EL (cell line): Measurements from ENCODE around the gene COIL.
A peak's percentile ranks its signal among the peaks of the same experiment; 100 is the strongest.
"Not testable (repeated sequence)": the region's sequence is repeated elsewhere in the genome, so short reads cannot be mapped to it uniquely, and the experiment has no call there.

Experiments
- DNase-seq: peaks from one replicate; pipeline ENCODE4 v3.0.0-alpha.2; 2016

Gene COIL

DNA sequence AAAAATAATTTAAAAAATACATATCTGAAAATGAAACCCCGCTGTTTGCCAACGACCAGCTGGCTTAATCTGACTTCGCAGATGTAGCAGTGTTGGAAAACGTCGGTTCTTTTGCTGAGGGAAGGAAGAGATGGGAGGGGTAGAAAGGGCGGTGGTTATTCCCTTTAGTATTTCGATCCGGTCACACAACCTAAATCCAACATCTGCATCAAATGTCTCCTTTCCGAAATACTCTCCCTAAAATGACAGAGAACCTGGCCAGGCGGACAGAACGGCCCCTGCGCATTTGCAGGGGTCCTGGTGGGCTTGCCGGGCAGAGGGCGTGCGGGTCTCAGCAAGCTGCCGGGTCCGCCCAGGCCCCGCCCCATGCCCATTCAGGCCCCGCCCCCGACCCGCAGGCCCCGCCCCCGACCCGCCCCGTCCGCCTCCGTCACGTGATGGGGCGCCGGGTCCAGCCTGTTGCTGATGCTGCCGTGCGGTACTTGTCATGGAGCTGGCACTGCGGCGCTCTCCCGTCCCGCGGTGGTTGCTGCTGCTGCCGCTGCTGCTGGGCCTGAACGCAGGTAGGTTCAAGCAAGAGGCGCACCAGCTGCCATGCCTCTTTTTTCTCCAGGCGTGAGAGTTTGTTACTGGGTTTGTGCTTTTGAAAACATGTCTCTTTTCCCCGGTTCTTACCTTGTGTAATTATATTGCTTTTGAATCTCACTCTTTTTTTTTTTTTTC is 17.0 kb upstream of the COIL start, which contains the start of gene SCPEP1:
Gene SCPEP1, plus strand, starts transcription at position 459 of the 723 bp plus-strand sequence. Its CDS starts 29 bp downstream, at position 488.
- peak; percentile 81 for DNase-seq

GRCh38 chr17:56976941-56977608 is 16.2 kb upstream of the COIL start:
- no peak for DNase-seq

DNA sequence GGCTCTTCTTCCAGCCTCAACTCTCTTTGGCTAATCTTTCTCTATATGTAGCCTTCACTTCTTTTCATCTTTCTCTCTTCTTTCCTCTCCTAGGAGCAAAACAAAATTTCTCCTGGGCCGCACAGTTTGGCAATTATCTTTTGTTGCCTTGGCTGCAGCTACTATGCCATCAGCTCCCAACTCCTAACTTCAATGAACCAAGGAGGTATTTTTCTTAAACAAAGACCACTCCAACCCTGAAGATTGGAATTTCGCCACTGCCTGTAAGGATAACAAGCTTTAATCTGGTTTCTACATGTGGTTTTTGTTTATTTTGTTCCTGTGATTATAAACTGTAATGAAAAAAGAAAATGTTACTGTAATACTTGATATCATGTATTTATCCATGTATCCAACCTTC is 14.8 kb upstream of the COIL start:
- no peak for DNase-seq

- DNase-seq = no peak
Measured at GRCh38 chr17:56974055-56974454, 13.2 kb upstream of the COIL start.

DNA sequence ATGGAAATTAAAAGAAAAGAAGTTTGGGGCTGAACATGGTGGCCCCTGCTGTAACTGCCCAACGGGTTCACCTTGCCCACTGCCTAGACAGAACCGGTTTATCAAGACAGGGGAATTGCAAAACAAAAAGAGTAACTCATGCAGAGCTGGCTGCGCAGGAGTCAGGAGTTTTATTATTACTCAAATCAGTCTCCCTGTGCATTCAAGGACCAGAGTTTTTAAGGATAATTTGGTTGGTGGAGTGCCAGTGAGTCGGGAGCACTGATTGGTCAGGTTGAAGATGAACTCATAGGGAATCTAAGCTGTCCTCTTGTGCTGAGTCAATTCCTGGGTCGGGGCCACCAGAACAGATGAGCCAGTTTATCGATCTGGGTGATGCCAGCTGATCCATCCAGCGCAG is 12.7 kb upstream of the COIL start:
- DNase-seq = no peak

- no peak for DNase-seq
Measured at GRCh38 chr17:56972111-56972730, 11.4 kb upstream of the COIL start.

- DNase-seq = no peak
Measured at GRCh38 chr17:56970974-56971373, 10.1 kb upstream of the COIL start.

GRCh38 chr17:56966338-56966737 is 5.5 kb upstream of the COIL start:
- no peak for DNase-seq

DNA sequence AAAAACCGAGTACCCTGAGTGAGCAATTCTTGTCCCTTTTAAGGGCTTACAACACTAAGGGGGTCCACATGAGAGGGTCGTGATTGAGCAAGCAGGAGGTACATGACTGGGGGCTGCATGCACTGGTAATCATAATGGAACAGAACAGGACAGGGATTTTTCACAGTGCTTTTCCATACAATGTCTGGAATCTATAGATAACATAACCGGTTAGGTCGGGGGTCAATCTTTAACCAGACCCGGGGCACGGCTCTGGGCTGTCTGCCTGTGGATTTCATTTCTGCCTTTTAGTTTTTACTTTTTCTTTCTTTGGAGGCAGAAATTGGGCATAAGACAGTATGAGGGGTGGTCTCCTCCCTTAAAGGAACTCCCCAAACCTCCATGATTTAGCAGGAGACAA is 4.8 kb upstream of the COIL start:
- not testable (repeated sequence) for DNase-seq

- not testable (repeated sequence) for DNase-seq
Measured at GRCh38 chr17:56965241-56965640, 4.4 kb upstream of the COIL start.

DNA sequence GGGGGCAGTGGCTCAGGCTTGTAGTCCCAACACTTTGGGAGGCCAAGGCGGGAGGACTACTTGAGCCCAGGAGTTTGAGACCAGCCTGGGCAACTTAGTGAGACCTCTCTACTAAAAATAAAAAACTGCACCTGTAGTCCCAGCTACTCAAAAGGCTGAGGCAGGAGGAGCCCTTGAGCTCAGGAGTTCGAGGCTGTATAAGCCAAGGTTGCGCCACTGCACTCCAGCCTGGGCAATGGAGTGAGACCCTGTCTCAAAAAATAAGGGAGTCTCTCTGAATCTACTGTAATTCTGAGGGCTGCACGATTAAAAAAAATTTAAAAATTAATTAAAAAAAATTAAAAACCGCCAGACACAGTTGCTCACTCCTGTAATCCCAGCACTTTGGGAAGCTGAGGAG is 3.9 kb downstream of the COIL start:
- no peak for DNase-seq

GRCh38 chr17:56949595-56949994 is 11.3 kb downstream of the COIL start:
- no peak for DNase-seq

DNA sequence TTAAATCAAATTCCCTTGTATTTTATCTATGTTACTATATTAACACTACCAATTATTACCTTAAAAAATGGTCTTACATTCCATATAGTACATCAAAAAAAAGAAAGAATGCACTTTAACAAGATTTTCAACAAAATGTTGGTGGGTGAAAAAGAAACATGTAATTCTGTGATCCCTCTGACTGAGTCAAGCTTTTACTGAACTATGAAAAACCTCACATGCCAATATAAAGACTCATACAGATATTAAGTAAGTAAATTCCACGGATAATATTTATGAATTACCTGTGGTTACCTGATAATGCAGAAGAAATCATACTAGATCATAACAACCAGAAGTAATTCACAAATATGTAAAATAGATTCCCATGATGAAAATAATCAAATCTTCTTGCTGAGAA is 12.4 kb downstream of the COIL start:
- DNase-seq = peak; percentile 29

GRCh38 chr17:56947741-56948140 is 13.1 kb downstream of the COIL start:
- DNase-seq = no peak

- no peak for DNase-seq
Measured at GRCh38 chr17:56945938-56946505, 14.8 kb downstream of the COIL start.

GRCh38 chr17:56943505-56944125 is 17.2 kb downstream of the COIL start:
- peak; percentile 30 for DNase-seq

- DNase-seq = peak; percentile 69
Measured at GRCh38 chr17:56939869-56940484, 20.9 kb downstream of the COIL start.

DNA sequence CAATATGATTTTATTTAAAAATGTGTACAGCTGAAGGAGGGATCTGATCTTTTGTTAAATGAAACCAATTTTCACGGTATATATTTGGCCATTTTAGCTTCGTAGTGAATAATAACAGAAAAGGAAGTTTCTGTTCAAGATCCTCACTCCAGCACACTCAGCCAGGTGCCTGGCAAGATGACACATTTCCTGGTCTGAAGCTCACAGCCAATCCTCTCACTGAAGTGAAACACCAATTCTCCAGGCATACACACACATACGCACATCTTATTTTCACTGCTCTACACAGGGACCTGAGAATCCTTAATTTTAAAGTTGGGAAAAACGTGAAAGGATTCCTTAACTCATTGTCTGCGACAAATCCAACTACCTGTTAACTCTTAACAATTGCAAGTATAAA is 22.6 kb downstream of the COIL start:
- DNase-seq = peak; percentile 13

DNA sequence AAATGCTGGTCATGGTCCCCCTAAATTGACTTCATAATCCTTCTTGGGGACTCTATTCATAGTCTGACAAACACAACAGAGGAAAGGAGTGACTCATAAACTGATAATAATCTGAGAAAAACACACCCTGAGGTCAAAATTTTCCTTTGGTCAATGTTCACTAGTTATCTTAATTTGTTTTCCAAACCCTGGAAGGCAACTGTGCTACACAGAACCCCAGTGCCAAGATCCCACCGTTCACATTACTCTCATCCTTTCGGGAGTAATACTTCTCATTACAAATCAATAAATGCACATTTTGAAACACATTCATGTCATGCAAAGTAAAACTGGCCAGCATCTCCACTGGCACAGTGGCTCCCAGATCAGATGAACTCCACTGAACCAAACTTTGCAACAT is 23.2 kb downstream of the COIL start:
- peak; percentile 36 for DNase-seq

DNA sequence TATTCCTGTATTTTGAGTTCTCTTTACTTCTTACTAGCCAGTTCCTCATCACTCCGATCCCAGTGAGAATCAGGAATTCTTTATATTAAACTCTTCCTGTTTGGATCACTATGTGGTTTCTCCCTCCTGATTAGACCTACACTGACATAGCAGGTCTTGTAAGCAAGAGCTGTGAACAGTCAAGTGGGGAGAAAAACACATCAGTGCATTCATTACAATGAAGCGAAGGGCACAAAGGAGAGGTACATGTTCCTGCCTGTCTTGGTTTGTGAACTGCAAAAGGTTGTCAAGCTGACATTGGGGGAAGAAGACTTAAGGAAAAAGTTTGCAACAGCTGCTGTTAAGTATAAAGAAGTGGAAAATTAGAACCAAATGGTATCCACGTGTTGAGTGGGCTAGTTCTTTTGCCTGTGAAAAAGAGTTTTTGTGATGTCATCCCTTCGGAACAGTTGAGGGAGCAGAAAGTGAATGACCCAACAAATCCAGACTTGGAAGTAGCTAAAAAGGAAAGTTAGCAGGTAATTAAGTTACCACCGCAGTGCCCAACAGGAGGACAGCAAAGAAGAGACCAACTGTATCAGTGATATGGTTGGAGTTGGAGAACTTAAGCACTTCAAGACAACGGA is 24.0 kb downstream of the COIL start:
- DNase-seq = no peak

DNA sequence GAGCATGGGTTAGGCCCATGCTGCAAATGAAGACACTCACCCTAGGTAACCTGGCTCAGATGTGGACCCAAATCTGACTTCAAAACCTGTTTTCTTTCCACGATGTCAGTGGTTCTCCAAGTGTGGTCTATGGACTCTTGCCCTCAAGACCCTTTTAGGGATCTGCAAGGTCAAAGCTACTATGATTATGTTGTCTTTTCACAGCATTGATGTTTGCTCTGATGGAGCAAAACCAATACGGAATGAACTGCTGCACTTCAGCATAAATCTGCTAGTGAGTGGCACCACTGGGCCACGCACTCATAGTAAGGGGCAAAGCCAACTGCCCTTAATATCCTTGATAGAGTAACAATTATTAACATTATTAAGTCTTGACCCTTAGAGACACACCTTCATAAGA is 25.4 kb downstream of the COIL start:
- DNase-seq = no peak

DNA sequence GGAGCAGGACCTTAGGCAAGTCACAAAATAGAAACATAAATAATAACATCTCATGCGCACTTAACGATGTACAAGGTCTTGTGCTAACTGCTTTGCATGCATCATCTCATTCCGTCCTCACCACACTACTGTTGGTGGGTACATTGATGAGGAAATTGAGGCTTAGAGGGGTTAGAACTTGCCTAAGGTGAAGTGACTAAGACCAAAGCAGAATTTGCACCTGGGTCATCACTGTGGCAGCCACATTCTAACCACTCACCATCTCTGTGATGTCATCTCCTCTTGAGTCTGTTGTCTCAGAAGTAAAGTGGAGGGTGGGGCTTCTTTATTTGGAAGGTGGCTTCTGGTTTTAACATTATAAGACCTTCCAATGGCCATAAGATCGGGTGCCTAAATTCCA is 26.6 kb downstream of the COIL start:
- no peak for DNase-seq
